COLO829 (cell line): ENCODE results near the gene GABRA6.
A peak's percentile ranks its signal among the peaks of the same experiment; 100 is the strongest.
"Not testable (repeated sequence)": the region's sequence is repeated elsewhere in the genome, so short reads cannot be mapped to it uniquely, and the experiment has no call there.

Experiments used
- DNase-seq: peaks from one replicate; pipeline ENCODE4 v3.0.0; 2012; ENCODE audit warnings: low spot score

Gene GABRA6

GRCh38 chr5:161685461-161685860 is at the start of gene GABRA6:
TSS of gene GABRA6 (plus strand) at chr5:161685721. CDS start at chr5:161685990, 269 bp downstream.
- no peak for DNase-seq

GRCh38 chr5:161637591-161637990 is 47.9 kb upstream of the GABRA6 start:
- no peak for DNase-seq

GRCh38 chr5:161641444-161641843 is 44.1 kb upstream of the GABRA6 start:
- DNase-seq: no peak

- DNase-seq: no peak
Observed at GRCh38 chr5:161645264-161645663, 40.3 kb upstream of the GABRA6 start.

- not testable (repeated sequence) for DNase-seq
Observed at GRCh38 chr5:161651926-161652325, 33.6 kb upstream of the GABRA6 start.

- DNase-seq: no peak
Observed at GRCh38 chr5:161660806-161661205, 24.7 kb upstream of the GABRA6 start.

GRCh38 chr5:161663431-161663830 is 22.1 kb upstream of the GABRA6 start:
- no peak for DNase-seq

GRCh38 chr5:161676103-161676502 is 9.4 kb upstream of the GABRA6 start:
- DNase-seq: peak; percentile 1

- no peak for DNase-seq
Observed at GRCh38 chr5:161686149-161686548, 628 bp downstream of the GABRA6 start.

GRCh38 chr5:161686881-161687280 is 1.4 kb downstream of the GABRA6 start:
- no peak for DNase-seq

- DNase-seq: no peak
Observed at GRCh38 chr5:161687316-161687715, 1.8 kb downstream of the GABRA6 start.

GRCh38 chr5:161691911-161692310 is 6.4 kb downstream of the GABRA6 start:
- DNase-seq: no peak

GRCh38 chr5:161697001-161697400 is 11.5 kb downstream of the GABRA6 start:
- no peak for DNase-seq

- DNase-seq: no peak
Observed at GRCh38 chr5:161700065-161700464, 14.5 kb downstream of the GABRA6 start.

- DNase-seq: no peak
Observed at GRCh38 chr5:161703528-161703927, 18.0 kb downstream of the GABRA6 start.

GRCh38 chr5:161707382-161707781 is 21.9 kb downstream of the GABRA6 start:
- DNase-seq: no peak

GRCh38 chr5:161709239-161709638 is 23.7 kb downstream of the GABRA6 start:
- DNase-seq: no peak

- no peak for DNase-seq
Observed at GRCh38 chr5:161713042-161713441, 27.5 kb downstream of the GABRA6 start.

GRCh38 chr5:161719157-161719556 is 33.6 kb downstream of the GABRA6 start:
- no peak for DNase-seq

GRCh38 chr5:161720460-161720859 is 34.9 kb downstream of the GABRA6 start:
- DNase-seq: no peak

- no peak for DNase-seq
Observed at GRCh38 chr5:161734741-161735140, 49.2 kb downstream of the GABRA6 start.

- DNase-seq: no peak
Observed at GRCh38 chr5:161740433-161740832, 54.9 kb downstream of the GABRA6 start.

GRCh38 chr5:161744276-161744675 is 58.8 kb downstream of the GABRA6 start:
- DNase-seq: no peak

- DNase-seq: no peak
Observed at GRCh38 chr5:161745392-161745791, 59.9 kb downstream of the GABRA6 start.

- DNase-seq: no peak
Observed at GRCh38 chr5:161751265-161751664, 65.7 kb downstream of the GABRA6 start.
